Ovary (tissue), 9 donors: ENCODE measurements around the gene C16orf89. TPM values are rescaled to one million over a fixed set of nuclear protein-coding genes. Genes with fewer than 3 reads are reported as not detected.

Experiments used
- DNase-seq, 5 donors: peaks; one replicate each; pipeline ENCODE4 v3.0.0-alpha.2; 2019 to 2020
- H3K27ac ChIP-seq, 2 donors: fragments of 200-600 bp; one replicate each; pipeline versions ENCODE4 v1.5.1 to v1.8.0; 2019 to 2022
- H3K27me3 ChIP-seq: fragments of 200-600 bp; one replicate; pipeline ENCODE4 v1.8.0; 2022
- H3K36me3 ChIP-seq: fragments of 200-600 bp; sonication (generic); one replicate; pipeline ENCODE4 v1.5.1; 2019
- H3K4me1 ChIP-seq: one replicate; pipeline ENCODE4 v1.8.1; 2013; ENCODE audit warnings: mild to moderate bottlenecking, moderate library complexity; ENCODE audit not compliant: insufficient read depth
- H3K4me3 ChIP-seq: fragments of 200-600 bp; sonication (generic); one replicate; pipeline ENCODE4 v1.5.1; 2017
- H3K9me3 ChIP-seq, 2 donors: fragments of 200-600 bp in 1 of 2; sonication (generic) in 1 of 2; one replicate each; pipeline versions ENCODE4 v1.5.1 to v1.8.1; 2013 to 2019; ENCODE audit warnings: mild to moderate bottlenecking in 1 of 2, moderate library complexity in 1 of 2
- EP300 ChIP-seq: sonication (generic); formaldehyde crosslinking; IDR thresholded peaks from one replicate; pipeline ENCODE4 v1.6.1; 2017; ENCODE audit warnings: antibody characterized with exemption
- POLR2A ChIP-seq: fragments of 450-650 bp; IDR thresholded peaks from one replicate; pipeline ENCODE4 v1.6.1; 2017; ENCODE audit warnings: antibody characterized with exemption, mild to moderate bottlenecking, moderate library complexity
- WGBS, 3 donors: extraction: QIAGEN DNeasy Blood & Tissue Kit in 1 of 3; methylation state at CpG; one replicate each; pipeline versions ENCODE4 v1.1.5 to v1.1.7; 2013 to 2017; 5-methylcytosine and 5-hydroxymethylcytosine counted together
- intact Hi-C, 4 donors: fragments of 100-400 bp; cut with DNase I; formaldehyde crosslinking; loops; one replicate each; pipeline versions ENCODE4 v1.11.0 to v1.15.1; 2022 to 2023
- polyA plus RNA-seq, 2 donors: library from polyadenylated mRNA; stranded (reverse); fragments of 200-250 nt in 1 of 2; fragments of 350-450 nt in 1 of 2; fragmentation: Illumina TruSeq in 1 of 2; extraction: RNeasy Lipid Tissue Mini Kit (QIAGEN cat#74804) in 1 of 2; gene quantifications; one replicate each; pipeline ENCODE4 v1.2.3, GENCODE V29; 2013 to 2014
- total RNA-seq, 7 donors: library from RNA; depleted of rRNA in 2 of 7; stranded (reverse); fragments of >200 nt in 2 of 7; fragmentation: NEBNext Ultra II Directional in 3 of 7; extraction: Animal tissue kit (Norgen Biotek cat#: 25700) in 3 of 7; gene quantifications; one replicate each; pipeline versions ENCODE4 v1.1.0 to v1.2.4, GENCODE V29; 2016 to 2023
- TF ChIP-seq, protein P1 (sequence below), 3 donors: fragments of 450-650 bp in 2 of 3; fragments of 200-600 bp in 1 of 3; IDR thresholded peaks; one replicate each; pipeline versions ENCODE4 v1.5.1 to v1.8.0; 2016 to 2022; ENCODE audit warnings: antibody characterized with exemption in 3 of 3, mild to moderate bottlenecking in 1 of 3
- donor health status: DM: no; HTN: no; CAD: no; lungs with moderate emphysema.
- donor health status: DM: no; HTN: no; CAD: no.
- donor health status: Bipolar disorder and iron deficiency.
- donor health status: DM: yes; HTN: yes; CAD: no.
- donor health status: DM: no; HTN: no; CAD: no.
- donor health status: DM: yes; HTN: yes; CAD: no.

Gene C16orf89
- total and polyA plus RNA-seq, 9 donors = 0.37 to 17.5 (median 3.2) TPM; not detected in 1

- no peak for TF ChIP-seq EP300
- TF ChIP-seq, protein P1, sequence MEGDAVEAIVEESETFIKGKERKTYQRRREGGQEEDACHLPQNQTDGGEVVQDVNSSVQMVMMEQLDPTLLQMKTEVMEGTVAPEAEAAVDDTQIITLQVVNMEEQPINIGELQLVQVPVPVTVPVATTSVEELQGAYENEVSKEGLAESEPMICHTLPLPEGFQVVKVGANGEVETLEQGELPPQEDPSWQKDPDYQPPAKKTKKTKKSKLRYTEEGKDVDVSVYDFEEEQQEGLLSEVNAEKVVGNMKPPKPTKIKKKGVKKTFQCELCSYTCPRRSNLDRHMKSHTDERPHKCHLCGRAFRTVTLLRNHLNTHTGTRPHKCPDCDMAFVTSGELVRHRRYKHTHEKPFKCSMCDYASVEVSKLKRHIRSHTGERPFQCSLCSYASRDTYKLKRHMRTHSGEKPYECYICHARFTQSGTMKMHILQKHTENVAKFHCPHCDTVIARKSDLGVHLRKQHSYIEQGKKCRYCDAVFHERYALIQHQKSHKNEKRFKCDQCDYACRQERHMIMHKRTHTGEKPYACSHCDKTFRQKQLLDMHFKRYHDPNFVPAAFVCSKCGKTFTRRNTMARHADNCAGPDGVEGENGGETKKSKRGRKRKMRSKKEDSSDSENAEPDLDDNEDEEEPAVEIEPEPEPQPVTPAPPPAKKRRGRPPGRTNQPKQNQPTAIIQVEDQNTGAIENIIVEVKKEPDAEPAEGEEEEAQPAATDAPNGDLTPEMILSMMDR (IDR thresholded peaks at IDR 0.05) = no peak
- TF ChIP-seq POLR2A = no peak
- no peaks in the 10 kb centered on the region for H3K36me3 ChIP-seq
- no peaks in the 10 kb centered on the region for H3K4me1 ChIP-seq
- 41 to 51% (median 47%) methylated on average over 12 of the region's 12 CpGs for WGBS, 3 donors
- peak overlapping the region; percentile 64 for H3K4me3 ChIP-seq
- intact Hi-C loops = no loop called here
- H3K9me3 ChIP-seq = no peaks in the 10 kb centered on the region
- no peak for DNase-seq
- H3K27ac ChIP-seq = peak overlapping the region in 1 of 2 donors; percentile 60
- no peaks in the 10 kb centered on the region for H3K27me3 ChIP-seq
These were observed 6.8 kb upstream of the C16orf89 start for GRCh38 chr16:5072334-5073278.

- TF ChIP-seq EP300 = no peak
- peak; percentile 65 for TF ChIP-seq POLR2A
- intact Hi-C loops = no loop called here
- DNase-seq = peak; percentile 89 to 96 (median 94)
- Histone ChIP-seq H3K36me3 (no peaks in the 10 kb centered on the region), H3K4me1 (no peaks in the 10 kb centered on the region), H3K27ac (peak within 1 kb of the TSS; percentile 18 to 60), H3K9me3 (no peaks in the 10 kb centered on the region), H3K4me3 (peak within 1 kb of the TSS; percentile 64), H3K27me3 (no peaks in the 10 kb centered on the region)
- 0% methylated on average over 53 of the region's 53 CpGs for WGBS, 3 donors
These were observed 6.1 kb upstream of the C16orf89 start, which contains the start of gene ALG1 for GRCh38 chr16:5071681-5072333. Gene ALG1, plus strand, starts transcription at chr16:5071843. Its CDS starts 7 bp downstream, at chr16:5071850.

GRCh38 chr16:5071341-5071680, 5.6 kb upstream of the C16orf89 start:
- H3K36me3 ChIP-seq = no peaks in the 10 kb centered on the region
- DNase-seq = no peak
- H3K27ac ChIP-seq = peak overlapping the region; percentile 18 to 60
- no peaks in the 10 kb centered on the region for H3K9me3 ChIP-seq
- no peaks in the 10 kb centered on the region for H3K27me3 ChIP-seq
- TF ChIP-seq EP300 (no peak), POLR2A (no peak)
- TF ChIP-seq, protein P1 (IDR thresholded peaks at IDR 0.05) = no peak
- H3K4me3 ChIP-seq = peak overlapping the region; percentile 64
- no peaks in the 10 kb centered on the region for H3K4me1 ChIP-seq
- WGBS, 3 donors = 35 to 53% (median 36%) methylated on average over 7 of the region's 7 CpGs
- intact Hi-C loops = no loop called here

- Histone ChIP-seq H3K4me3 (no peak overlapping the region), H3K36me3 (no peaks in the 10 kb centered on the region), H3K4me1 (no peaks in the 10 kb centered on the region), H3K27me3 (no peaks in the 10 kb centered on the region), H3K9me3 (no peaks in the 10 kb centered on the region), H3K27ac (no peak overlapping the region)
- 84 to 91% (median 87%) methylated on average over 15 of the region's 15 CpGs for WGBS, 3 donors
- intact Hi-C loops = no loop called here
- TF ChIP-seq, protein P1 (IDR thresholded peaks at IDR 0.05) = no peak
- TF ChIP-seq EP300 (no peak), POLR2A (no peak)
- DNase-seq = no peak
These were observed 4.9 kb upstream of the C16orf89 start for GRCh38 chr16:5070431-5071186.
